K562 (cell line): ENCODE data around the gene RNU11. TPM values are rescaled to one million over a fixed set of nuclear protein-coding genes. Genes with fewer than 3 reads are reported as not detected.

Source experiments
- CBX8 ChIP-seq: fragments of 200-600 bp; sonication (generic); IDR thresholded peaks from 2 replicates; pipeline ENCODE4 v1.6.1; 2012; ENCODE audit warnings: borderline replicate concordance, mixed run types, low read depth, mild to moderate bottlenecking, moderate library complexity, mixed read lengths, low read length, control low read depth, inconsistent platforms; ENCODE audit not compliant: poor library complexity, severe bottlenecking; ENCODE audit errors: extremely low read depth
- ESRRA ChIP-seq: fragments of 450-650 bp; IDR thresholded peaks from 2 replicates; pipeline ENCODE4 v1.6.1; 2014; ENCODE audit warnings: low read depth, mild to moderate bottlenecking, moderate library complexity, borderline replicate concordance
- GABPA ChIP-seq: fragments of 200-800 bp; sonication (Bioruptor generic); conservative IDR thresholded peaks from 2 replicates; pipeline ENCODE4 v1.6.1; 2016; ENCODE audit warnings: low read depth, missing genetic modification characterization, missing compliant biosample characterization
- GABPB2 ChIP-seq: fragments of 250-450 bp; sonication (Bioruptor Pico); conservative IDR thresholded peaks from 2 replicates; pipeline ENCODE4 v1.5.1; 2021; ENCODE audit warnings: mild to moderate bottlenecking
- HNRNPLL ChIP-seq: fragments of 200-400 bp; formaldehyde crosslinking; IDR thresholded peaks from 2 replicates; pipeline ENCODE4 v1.6.1; 2017; ENCODE audit warnings: low read length, low read depth, mild to moderate bottlenecking; ENCODE audit not compliant: poor library complexity, severe bottlenecking
- MYC ChIP-seq, 2 experiments: fragments of 250-450 bp in 1 of 2; sonication (Bioruptor Pico) in 1 of 2; IDR thresholded peaks; 2 replicates each; pipeline versions ENCODE4 v1.5.1 to v1.6.1; 2012 to 2021; ENCODE audit warnings: low read depth in 2 of 2, borderline replicate concordance in 1 of 2, improper control_type of control experiment in 1 of 2, low read length in 1 of 2, mild to moderate bottlenecking in 1 of 2, moderate library complexity in 1 of 2
- NCOR1 ChIP-seq: fragments of 450-650 bp; IDR thresholded peaks from 2 replicates; pipeline ENCODE4 v1.6.1; 2016; ENCODE audit warnings: mild to moderate bottlenecking, moderate library complexity
- NONO ChIP-seq, 2 experiments: fragments of 200-400 bp in 1 of 2; fragments of 450-650 bp in 1 of 2; formaldehyde crosslinking in 1 of 2; IDR thresholded peaks; 2 replicates each; pipeline ENCODE4 v1.6.1; 2017; ENCODE audit warnings: low read depth in 2 of 2, mild to moderate bottlenecking in 2 of 2, moderate library complexity in 2 of 2, low read length in 1 of 2
- RFX7 ChIP-seq: fragments of 250-450 bp; sonication (Bioruptor Pico); IDR thresholded peaks from 2 replicates; pipeline ENCODE4 v1.5.1; 2021; ENCODE audit warnings: mild to moderate bottlenecking
- SMAD1 ChIP-seq: fragments of 150-350 bp; IDR thresholded peaks from 2 replicates; pipeline ENCODE4 v1.6.1; 2014; ENCODE audit warnings: low read length, low read depth; ENCODE audit not compliant: partially characterized antibody
- TOE1 ChIP-seq, 2 experiments: fragments of 450-650 bp in 1 of 2; sonication (generic) in 1 of 2; formaldehyde crosslinking in 1 of 2; IDR thresholded peaks; 2 replicates each; pipeline versions ENCODE4 v1.7.1 to v1.8.0; 2016 to 2022; ENCODE audit warnings: borderline replicate concordance in 2 of 2, mild to moderate bottlenecking in 2 of 2, antibody characterized with exemption in 1 of 2, inconsistent platforms in 1 of 2, low read depth in 1 of 2, missing genetic modification reagents in 1 of 2, moderate library complexity in 1 of 2
- ZNF311 ChIP-seq: fragments of 250-450 bp; sonication (Bioruptor Pico); IDR thresholded peaks from 2 replicates; pipeline ENCODE4 v1.4.0; 2020; ENCODE audit warnings: mild to moderate bottlenecking, moderate library complexity
- ZNF431 ChIP-seq: sonication (generic); formaldehyde crosslinking; IDR thresholded peaks from 2 replicates; pipeline ENCODE4 v1.8.0; 2022; ENCODE audit warnings: mild to moderate bottlenecking, missing genetic modification reagents
- ZNF76 ChIP-seq: fragments of 250-450 bp; sonication (Bioruptor Pico); IDR thresholded peaks from 2 replicates; pipeline ENCODE4 v1.4.0; 2020; ENCODE audit warnings: mild to moderate bottlenecking, moderate library complexity, borderline replicate concordance
- polyA plus RNA-seq, 8 experiments: library from polyadenylated mRNA; depleted of rRNA in 4 of 8; stranded (reverse) in 5 of 8; unstranded in 3 of 8; fragments of >200 nt; fragmentation: Nextera tagmentation in 2 of 8; fragmentation: Illumina TruSeq in 1 of 8; extraction: Ambion mirVana in 2 of 8; extraction: Trizol in 1 of 8; gene quantifications; 2 replicates each; pipeline versions ENCODE4 v1.2.1 to v1.2.3, GENCODE V29; 2011 to 2014; ENCODE audit warnings: inconsistent platforms in 1 of 8, missing spikeins in 1 of 8
- total RNA-seq, 7 experiments: library from RNA; depleted of rRNA in 6 of 7; stranded (reverse); fragments of >200 nt in 6 of 7; fragmentation: Illumina TruSeq in 2 of 7; extraction: Trizol in 2 of 7; gene quantifications; 2 replicates each; pipeline versions ENCODE4 v1.2.1 to v1.2.3, GENCODE V29; 2011 to 2021; ENCODE audit warnings: low replicate concordance in 1 of 7
- TF ChIP-seq, protein P1 (sequence below): sonication (generic); formaldehyde crosslinking; IDR thresholded peaks from 2 replicates; pipeline ENCODE4 v1.8.0; 2022; ENCODE audit warnings: mild to moderate bottlenecking, missing genetic modification reagents
- TF ChIP-seq, protein P2 (sequence below), 3 experiments: fragments of 200-800 bp in 1 of 3; sonication (Bioruptor generic) in 1 of 3; sonication (generic) in 1 of 3; formaldehyde crosslinking in 1 of 3; IDR thresholded peaks; 2 replicates each; pipeline versions ENCODE4 v1.6.1 to v1.8.0; 2016 to 2022; ENCODE audit warnings: mild to moderate bottlenecking in 2 of 3, missing compliant biosample characterization in 2 of 3, missing genetic modification characterization in 2 of 3, missing genetic modification reagents in 1 of 3
- TF ChIP-seq, protein P3 (sequence below), 2 experiments: fragments of 450-650 bp in 1 of 2; IDR thresholded peaks; 2 replicates each; pipeline ENCODE4 v1.6.1; 2011 to 2017; ENCODE audit warnings: low read depth in 2 of 2, antibody characterized with exemption in 1 of 2, borderline replicate concordance in 1 of 2, low read length in 1 of 2, mild to moderate bottlenecking in 1 of 2, mixed read lengths in 1 of 2; ENCODE audit not compliant: control insufficient read depth in 1 of 2

The RNU11 gene
- total and polyA plus RNA-seq, 9 of the 15 experiments (the other 6 are each of a cell fraction or from before 2014, with no cell fraction given): not detected

DNA sequence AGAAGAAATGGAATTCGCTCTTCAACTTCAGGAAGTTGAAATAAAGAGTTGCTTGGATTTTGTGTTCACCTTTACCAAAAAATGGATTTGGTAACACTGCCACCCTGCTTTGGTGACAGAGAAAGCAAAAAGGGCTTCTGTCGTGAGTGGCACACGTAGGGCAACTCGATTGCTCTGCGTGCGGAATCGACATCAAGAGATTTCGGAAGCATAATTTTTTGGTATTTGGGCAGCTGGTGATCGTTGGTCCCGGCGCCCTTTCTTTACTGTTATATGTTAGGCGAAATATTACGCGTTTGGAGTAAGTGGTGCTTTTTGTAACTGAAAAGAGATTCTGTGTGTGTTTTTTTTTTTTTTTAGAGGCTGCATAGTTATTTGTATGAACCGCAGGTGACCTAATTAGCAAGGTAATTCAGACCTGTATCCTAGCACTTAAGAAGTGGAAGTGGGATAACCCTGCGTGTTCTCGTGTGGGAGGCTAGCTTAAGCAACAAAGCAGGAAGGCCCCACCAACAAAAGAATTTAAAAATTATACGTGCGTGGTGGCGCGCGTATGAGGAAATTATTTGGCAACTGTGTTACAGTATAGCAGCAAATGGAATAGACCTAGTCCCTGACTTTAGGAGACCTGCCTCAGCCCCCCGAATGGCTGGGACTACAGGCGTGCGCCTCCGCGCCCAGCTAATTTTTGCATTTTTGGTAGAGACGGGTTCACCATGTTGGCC, at the start of gene RNU11 (continued):
- TF ChIP-seq, protein P1, sequence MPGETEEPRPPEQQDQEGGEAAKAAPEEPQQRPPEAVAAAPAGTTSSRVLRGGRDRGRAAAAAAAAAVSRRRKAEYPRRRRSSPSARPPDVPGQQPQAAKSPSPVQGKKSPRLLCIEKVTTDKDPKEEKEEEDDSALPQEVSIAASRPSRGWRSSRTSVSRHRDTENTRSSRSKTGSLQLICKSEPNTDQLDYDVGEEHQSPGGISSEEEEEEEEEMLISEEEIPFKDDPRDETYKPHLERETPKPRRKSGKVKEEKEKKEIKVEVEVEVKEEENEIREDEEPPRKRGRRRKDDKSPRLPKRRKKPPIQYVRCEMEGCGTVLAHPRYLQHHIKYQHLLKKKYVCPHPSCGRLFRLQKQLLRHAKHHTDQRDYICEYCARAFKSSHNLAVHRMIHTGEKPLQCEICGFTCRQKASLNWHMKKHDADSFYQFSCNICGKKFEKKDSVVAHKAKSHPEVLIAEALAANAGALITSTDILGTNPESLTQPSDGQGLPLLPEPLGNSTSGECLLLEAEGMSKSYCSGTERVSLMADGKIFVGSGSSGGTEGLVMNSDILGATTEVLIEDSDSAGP (CRISPR knock-in tag): no peak; the same call in 1 of the 2 replicates
- TF ChIP-seq, protein P2, sequence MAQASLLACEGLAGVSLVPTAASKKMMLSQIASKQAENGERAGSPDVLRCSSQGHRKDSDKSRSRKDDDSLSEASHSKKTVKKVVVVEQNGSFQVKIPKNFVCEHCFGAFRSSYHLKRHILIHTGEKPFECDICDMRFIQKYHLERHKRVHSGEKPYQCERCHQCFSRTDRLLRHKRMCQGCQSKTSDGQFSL (CRISPR knock-in tag; IDR thresholded peaks at IDR 0.05): peak; percentile 81
- TF ChIP-seq, protein P2 (tag; IDR thresholded peaks at IDR 0.05): peak in 1 of 2 experiments; percentile 79; a peak in 1 of 4 replicates
- TF ChIP-seq GABPB2 (CRISPR knock-in tag): peak; percentile 97
- TF ChIP-seq RFX7 (CRISPR knock-in tag): peak; percentile 98; the same call in 1 of the 2 replicates
- peak; percentile 94 to 99 for TF ChIP-seq NONO (IDR thresholded peaks at IDR 0.05; ENCODE audit: low read depth in 2 of 2, low read length in 1 of 2)
- peak; percentile 85 for TF ChIP-seq TOE1 (IDR thresholded peaks at IDR 0.05; ENCODE audit: borderline replicate concordance)
- TF ChIP-seq TOE1 (CRISPR knock-in tag; IDR thresholded peaks at IDR 0.05; ENCODE audit: borderline replicate concordance, low read depth): peak; percentile 38; the same call in 1 of the 2 replicates
- TF ChIP-seq MYC (IDR thresholded peaks at IDR 0.05; ENCODE audit: low read depth, low read length): peak; percentile 55; the same call in 1 of the 2 replicates
- TF ChIP-seq MYC (CRISPR knock-in tag; IDR thresholded peaks at IDR 0.05; ENCODE audit: borderline replicate concordance, low read depth): peak; percentile 73; the same call in 1 of the 2 replicates
- peak; percentile 84 for TF ChIP-seq GABPA (tag)
- TF ChIP-seq SMAD1: peak; percentile 100
- TF ChIP-seq ZNF76 (CRISPR knock-in tag): no peak
- TF ChIP-seq NCOR1: peak; percentile 98
- TF ChIP-seq CBX8: no peak
- peak; percentile 7; the same call in 1 of the 2 replicates for TF ChIP-seq ESRRA
- TF ChIP-seq ZNF431 (CRISPR knock-in tag): peak; percentile 92
- peak; percentile 90 for TF ChIP-seq HNRNPLL
- TF ChIP-seq, protein P3, sequence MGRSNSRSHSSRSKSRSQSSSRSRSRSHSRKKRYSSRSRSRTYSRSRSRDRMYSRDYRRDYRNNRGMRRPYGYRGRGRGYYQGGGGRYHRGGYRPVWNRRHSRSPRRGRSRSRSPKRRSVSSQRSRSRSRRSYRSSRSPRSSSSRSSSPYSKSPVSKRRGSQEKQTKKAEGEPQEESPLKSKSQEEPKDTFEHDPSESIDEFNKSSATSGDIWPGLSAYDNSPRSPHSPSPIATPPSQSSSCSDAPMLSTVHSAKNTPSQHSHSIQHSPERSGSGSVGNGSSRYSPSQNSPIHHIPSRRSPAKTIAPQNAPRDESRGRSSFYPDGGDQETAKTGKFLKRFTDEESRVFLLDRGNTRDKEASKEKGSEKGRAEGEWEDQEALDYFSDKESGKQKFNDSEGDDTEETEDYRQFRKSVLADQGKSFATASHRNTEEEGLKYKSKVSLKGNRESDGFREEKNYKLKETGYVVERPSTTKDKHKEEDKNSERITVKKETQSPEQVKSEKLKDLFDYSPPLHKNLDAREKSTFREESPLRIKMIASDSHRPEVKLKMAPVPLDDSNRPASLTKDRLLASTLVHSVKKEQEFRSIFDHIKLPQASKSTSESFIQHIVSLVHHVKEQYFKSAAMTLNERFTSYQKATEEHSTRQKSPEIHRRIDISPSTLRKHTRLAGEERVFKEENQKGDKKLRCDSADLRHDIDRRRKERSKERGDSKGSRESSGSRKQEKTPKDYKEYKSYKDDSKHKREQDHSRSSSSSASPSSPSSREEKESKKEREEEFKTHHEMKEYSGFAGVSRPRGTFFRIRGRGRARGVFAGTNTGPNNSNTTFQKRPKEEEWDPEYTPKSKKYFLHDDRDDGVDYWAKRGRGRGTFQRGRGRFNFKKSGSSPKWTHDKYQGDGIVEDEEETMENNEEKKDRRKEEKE (IDR thresholded peaks at IDR 0.05; ENCODE audit: borderline replicate concordance in 1 of 2, control insufficient read depth in 1 of 2, low read depth in 2 of 2, low read length in 1 of 2): peak; percentile 89 to 100
- no peak for TF ChIP-seq ZNF311 (CRISPR knock-in tag)
